Ectodermal cell (in vitro differentiated cells): ENCODE results near the gene BOK.

Source experiments
- H3K27ac ChIP-seq: 2 replicates; pipeline ENCODE4 v1.7.0; 2013; ENCODE audit warnings: mild to moderate bottlenecking, low read depth, low read length; ENCODE audit not compliant: insufficient read depth, poor library complexity, severe bottlenecking
- H3K27me3 ChIP-seq: 2 replicates; pipeline ENCODE4 v1.7.0; 2013; ENCODE audit warnings: mild to moderate bottlenecking, low read length; ENCODE audit not compliant: insufficient read depth, control insufficient read depth, poor library complexity, severe bottlenecking
- H3K36me3 ChIP-seq: one replicate; pipeline ENCODE4 v1.7.0; 2013; ENCODE audit warnings: low read length; ENCODE audit not compliant: control insufficient read depth, insufficient read depth
- H3K4me1 ChIP-seq: one replicate; pipeline ENCODE4 v1.7.0; 2013; ENCODE audit warnings: low read length; ENCODE audit not compliant: control insufficient read depth, insufficient read depth
- H3K4me3 ChIP-seq: 2 replicates; pipeline ENCODE4 v1.7.0; 2013; ENCODE audit warnings: low read depth, low read length, control low read depth; ENCODE audit not compliant: insufficient read depth
- H3K9me3 ChIP-seq: 2 replicates; pipeline ENCODE4 v1.7.0; 2013; ENCODE audit warnings: mild to moderate bottlenecking, low read length, moderate library complexity; ENCODE audit not compliant: control insufficient read depth
- WGBS, 2 experiments: methylation state at CpG; one replicate each; pipeline ENCODE4 v1.1.7; 2013; ENCODE audit warnings: missing lambda C conversion rate in 2 of 2; 5-methylcytosine and 5-hydroxymethylcytosine counted together

Gene BOK

DNA sequence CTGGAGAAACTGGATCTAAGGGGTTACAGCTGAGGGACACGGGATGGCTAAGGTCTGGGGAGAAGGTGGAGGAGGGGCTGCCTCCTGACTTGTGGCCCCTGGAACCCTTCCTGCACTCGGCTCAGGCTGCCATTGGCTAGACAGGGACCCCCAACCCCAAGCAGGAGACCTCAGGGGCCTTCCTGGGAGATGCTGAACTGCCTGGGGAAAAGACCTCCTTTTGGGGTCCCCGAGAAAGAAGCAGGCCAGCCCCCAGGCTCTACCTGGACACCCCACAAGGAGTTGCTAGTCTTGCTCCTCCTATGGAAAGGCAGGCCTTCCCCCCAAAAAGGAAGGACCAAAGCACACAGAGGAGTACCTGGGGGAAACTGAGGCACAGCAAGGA lies 10.1 kb upstream of the BOK start:
- H3K9me3 ChIP-seq: no peaks in the 10 kb centered on the region
- no peaks in the 10 kb centered on the region for H3K36me3 ChIP-seq
- peaks cover 18% of the 10 kb centered on the region for H3K4me1 ChIP-seq
- H3K27ac ChIP-seq: no peak overlapping the region
- peaks cover under 1% of the 10 kb centered on the region for H3K27me3 ChIP-seq
- WGBS, 2 experiments: 83 to 93% methylated on average over 3 of the region's 3 CpGs
- H3K4me3 ChIP-seq: no peak overlapping the region

GRCh38 chr2:241550616-241551580 lies 7.6 kb upstream of the BOK start:
- 92 to 93% methylated on average over 21 of the region's 21 CpGs for WGBS, 2 experiments
- Histone ChIP-seq H3K9me3 (no peaks in the 10 kb centered on the region), H3K27ac (no peak overlapping the region), H3K4me3 (no peak overlapping the region), H3K27me3 (no peaks in the 10 kb centered on the region), H3K36me3 (no peaks in the 10 kb centered on the region), H3K4me1 (peaks cover 18% of the 10 kb centered on the region)

GRCh38 chr2:241551599-241551997 lies 6.9 kb upstream of the BOK start:
- Histone ChIP-seq H3K9me3 (no peaks in the 10 kb centered on the region), H3K36me3 (no peaks in the 10 kb centered on the region), H3K27me3 (no peaks in the 10 kb centered on the region), H3K27ac (no peak overlapping the region), H3K4me1 (peaks cover 14% of the 10 kb centered on the region), H3K4me3 (no peak overlapping the region)
- WGBS, 2 experiments: 85 to 86% methylated on average over 12 of the region's 12 CpGs

DNA sequence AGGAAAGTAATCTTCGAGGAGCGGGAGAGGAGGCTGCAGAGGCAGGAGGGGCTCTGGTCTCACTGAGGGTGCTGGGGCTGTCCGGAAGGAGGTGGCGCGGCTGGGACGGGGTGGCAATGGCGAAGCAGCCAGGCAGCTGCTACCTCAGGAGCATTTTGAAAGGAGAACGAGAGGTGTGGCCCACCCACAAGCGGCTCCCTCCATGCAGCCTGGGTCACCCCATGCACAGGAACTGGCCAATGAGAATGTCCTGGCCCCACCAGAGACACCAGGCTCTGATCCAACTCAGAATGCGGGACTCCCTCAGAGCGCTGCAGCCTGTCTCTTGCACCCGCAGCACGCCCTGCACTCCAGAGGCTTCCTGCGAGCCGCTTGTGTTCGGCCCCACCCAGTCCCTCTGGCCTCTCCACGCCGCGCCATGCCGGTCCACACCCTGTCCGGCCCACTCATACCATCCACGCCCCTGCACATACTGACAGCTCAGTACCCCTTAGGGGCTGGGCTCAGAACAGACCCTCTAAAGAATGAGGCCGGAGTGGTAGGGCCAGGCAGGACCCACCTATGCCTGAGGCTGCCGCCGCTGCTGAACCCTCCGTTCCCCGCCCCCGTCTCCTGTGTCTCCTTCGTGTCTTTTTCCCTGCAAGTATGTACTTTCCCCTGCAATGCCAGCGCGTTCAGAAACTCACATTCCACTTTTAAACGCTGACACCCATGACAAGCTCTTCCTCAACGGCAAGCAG lies 6.4 kb upstream of the BOK start:
- Histone ChIP-seq H3K27me3 (no peaks in the 10 kb centered on the region), H3K4me1 (peaks cover 8% of the 10 kb centered on the region), H3K4me3 (no peak overlapping the region), H3K27ac (no peak overlapping the region), H3K9me3 (no peaks in the 10 kb centered on the region), H3K36me3 (no peaks in the 10 kb centered on the region)
- WGBS, 2 experiments: 89 to 91% methylated on average over 33 of the region's 33 CpGs

DNA sequence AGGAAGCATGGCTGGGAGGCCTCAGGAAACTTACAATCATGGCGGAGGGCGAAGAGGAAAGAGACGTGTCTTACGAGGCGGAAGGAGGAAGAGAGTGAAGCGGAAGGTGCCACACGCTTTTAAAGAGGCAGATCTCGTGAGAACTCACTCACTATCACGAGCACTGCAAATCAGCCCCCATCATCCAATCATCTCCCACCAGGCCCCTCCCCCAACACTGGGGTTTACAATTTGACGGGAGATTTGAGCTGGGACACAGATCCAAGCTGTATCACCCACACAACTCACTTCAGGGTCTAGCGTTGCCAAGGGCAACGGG lies 5.1 kb upstream of the BOK start:
- Histone ChIP-seq H3K4me1 (no peaks in the 10 kb centered on the region), H3K9me3 (no peaks in the 10 kb centered on the region), H3K36me3 (no peaks in the 10 kb centered on the region), H3K27ac (no peak overlapping the region), H3K4me3 (no peak overlapping the region), H3K27me3 (peaks cover 9% of the 10 kb centered on the region)
- 84 to 87% methylated on average over 12 of the region's 12 CpGs for WGBS, 2 experiments

- no peaks in the 10 kb centered on the region for H3K4me1 ChIP-seq
Measured at GRCh38 chr2:241553981-241554380, 4.6 kb upstream of the BOK start.

DNA sequence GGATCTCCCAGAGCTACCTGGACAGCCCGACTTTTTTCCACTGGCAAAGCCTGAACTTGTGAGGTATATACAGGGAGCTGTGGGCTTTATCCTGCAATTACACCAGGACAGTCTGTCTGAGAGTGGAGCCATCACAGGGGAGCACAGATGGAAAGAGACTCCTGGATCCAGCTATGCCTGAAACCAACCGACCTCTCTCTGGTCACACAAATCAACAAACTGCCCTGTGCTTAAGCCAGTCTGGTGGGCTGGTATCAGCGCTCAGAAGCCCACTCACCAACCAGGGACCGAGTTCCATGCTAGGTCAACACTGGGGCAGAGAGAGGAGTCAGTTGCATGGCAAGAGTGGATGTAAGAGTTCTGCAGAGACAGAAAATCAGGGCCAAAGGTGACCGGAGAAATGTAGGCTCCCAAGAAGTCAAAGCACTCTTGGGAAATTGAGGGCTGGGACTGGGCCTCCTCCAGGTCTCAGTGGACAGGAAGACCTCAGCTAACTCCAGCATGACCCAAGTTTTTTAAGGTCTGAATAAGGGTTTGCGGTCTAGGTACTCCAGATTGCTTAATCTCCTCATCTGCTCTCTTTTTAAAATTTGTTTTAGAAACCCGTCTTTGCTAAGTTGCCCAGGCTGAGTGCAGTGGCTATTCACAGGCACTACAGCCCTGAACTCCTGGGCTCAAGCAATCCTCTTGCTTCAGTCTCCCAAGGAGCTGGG lies 3.8 kb upstream of the BOK start:
- Histone ChIP-seq H3K27ac (no peak overlapping the region), H3K27me3 (peaks cover 18% of the 10 kb centered on the region), H3K4me3 (no peak overlapping the region), H3K4me1 (peaks cover under 1% of the 10 kb centered on the region), H3K36me3 (no peaks in the 10 kb centered on the region), H3K9me3 (no peaks in the 10 kb centered on the region)
- 93 to 94% methylated on average over 7 of the region's 7 CpGs for WGBS, 2 experiments

More at GRCh38 chr2:241553981-241554380, 4.6 kb upstream of the BOK start:
- no peak overlapping the region for H3K4me3 ChIP-seq
- no peak overlapping the region for H3K27ac ChIP-seq
- peaks cover 13% of the 10 kb centered on the region for H3K27me3 ChIP-seq
- WGBS, 2 experiments: 87 to 90% methylated on average over 6 of the region's 6 CpGs
- no peaks in the 10 kb centered on the region for H3K9me3 ChIP-seq
- H3K36me3 ChIP-seq: no peaks in the 10 kb centered on the region

GRCh38 chr2:241555711-241556110 lies 2.8 kb upstream of the BOK start:
- H3K27ac ChIP-seq: no peak overlapping the region
- H3K36me3 ChIP-seq: no peaks in the 10 kb centered on the region
- no peak overlapping the region for H3K4me3 ChIP-seq
- no peaks in the 10 kb centered on the region for H3K9me3 ChIP-seq
- H3K4me1 ChIP-seq: peaks cover 7% of the 10 kb centered on the region
- H3K27me3 ChIP-seq: peaks cover 22% of the 10 kb centered on the region
- 78 to 82% methylated on average over 3 of the region's 3 CpGs for WGBS, 2 experiments

GRCh38 chr2:241556746-241557145 lies 1.8 kb upstream of the BOK start:
- Histone ChIP-seq H3K27me3 (peaks cover 22% of the 10 kb centered on the region), H3K4me1 (peaks cover 7% of the 10 kb centered on the region), H3K36me3 (no peaks in the 10 kb centered on the region), H3K9me3 (no peaks in the 10 kb centered on the region), H3K4me3 (no peak overlapping the region), H3K27ac (no peak overlapping the region)
